Left kidney (tissue), 2 donors: ENCODE measurements around the gene ERFE. TPM values are rescaled to one million over a fixed set of nuclear protein-coding genes. Genes with fewer than 3 reads are reported as not detected.
"Not testable (repeated sequence)": the region's sequence is repeated elsewhere in the genome, so short reads cannot be mapped to it uniquely, and the experiment has no call there.

Experiments
- DNase-seq: peaks from one replicate; pipeline ENCODE4 v3.0.0-alpha.2; 2013
- polyA plus RNA-seq: library from polyadenylated mRNA; unstranded; fragments of 120-200 nt; gene quantifications from one replicate; pipeline ENCODE4 v1.2.1, GENCODE V29; 2013; ENCODE audit not compliant: insufficient read length

Gene ERFE
- polyA plus RNA-seq, 1 donor, result 7.2 TPM

- DNase-seq, result no peak
These were observed 9.7 kb downstream of the ERFE start for GRCh38 chr2:238168196-238169047.

- no peak for DNase-seq
These were observed 10.4 kb downstream of the ERFE start for GRCh38 chr2:238169048-238169707.

GRCh38 chr2:238169708-238170251 lies 11.0 kb downstream of the ERFE start:
- no peak for DNase-seq

GRCh38 chr2:238170386-238171071 lies 11.8 kb downstream of the ERFE start:
- no peak for DNase-seq

GRCh38 chr2:238171072-238171431 lies 12.3 kb downstream of the ERFE start:
- not testable (repeated sequence) for DNase-seq

GRCh38 chr2:238171575-238172187 lies 12.9 kb downstream of the ERFE start:
- DNase-seq, result no peak

GRCh38 chr2:238172439-238172838 lies 13.7 kb downstream of the ERFE start:
- no peak for DNase-seq

- DNase-seq, result no peak
These were observed 14.9 kb downstream of the ERFE start for GRCh38 chr2:238173692-238174091.

GRCh38 chr2:238174291-238174690 lies 15.5 kb downstream of the ERFE start:
- DNase-seq, result no peak

- no peak for DNase-seq
These were observed 15.9 kb downstream of the ERFE start for GRCh38 chr2:238174701-238175100.

GRCh38 chr2:238176613-238177012 lies 17.8 kb downstream of the ERFE start:
- no peak for DNase-seq

- no peak for DNase-seq
These were observed 21.8 kb downstream of the ERFE start for GRCh38 chr2:238180554-238180953.

GRCh38 chr2:238182362-238182761 lies 23.6 kb downstream of the ERFE start:
- no peak for DNase-seq

- DNase-seq, result no peak
These were observed 25.1 kb downstream of the ERFE start for GRCh38 chr2:238183821-238184220.

- no peak for DNase-seq
These were observed 29.1 kb downstream of the ERFE start for GRCh38 chr2:238187618-238188548.

- no peak for DNase-seq
These were observed 31.7 kb downstream of the ERFE start for GRCh38 chr2:238190445-238190844.

GRCh38 chr2:238202326-238203093 lies 43.7 kb downstream of the ERFE start:
- DNase-seq, result no peak

- DNase-seq, result peak; percentile 83
These were observed 44.6 kb downstream of the ERFE start, which contains the start of gene ILKAP for GRCh38 chr2:238203094-238203972. Gene ILKAP, minus strand, starts transcription at chr2:238203695. Its CDS starts 142 bp downstream, at chr2:238203553.
